Mesenchymal stem cell (in vitro differentiated cells and primary cell): Measurements from ENCODE around the gene IL12RB1.
A peak's percentile ranks its signal among the peaks of the same experiment; 100 is the strongest.

ENCODE experiments used
- DNase-seq: peaks from one replicate; pipeline ENCODE4 v3.0.0-alpha.2; 2013
- H2AFZ ChIP-seq: one replicate; pipeline ENCODE4 v1.6.1; 2013; ENCODE audit warnings: low read depth, mild to moderate bottlenecking, control low read depth, inconsistent platforms, low read length, moderate library complexity
- H2AK5ac ChIP-seq: 2 replicates; pipeline ENCODE4 v1.6.1; 2013; ENCODE audit warnings: low read length, moderate library complexity, mild to moderate bottlenecking, inconsistent platforms; ENCODE audit not compliant: severe bottlenecking
- H2BK120ac ChIP-seq: one replicate; pipeline ENCODE4 v1.6.1; 2013; ENCODE audit warnings: low read depth, mild to moderate bottlenecking, inconsistent platforms, low read length, moderate library complexity
- H2BK12ac ChIP-seq, 2 experiments: one replicate each; pipeline ENCODE4 v1.6.1; 2013; ENCODE audit warnings: inconsistent platforms in 2 of 2, low read length in 2 of 2, mild to moderate bottlenecking in 2 of 2, moderate library complexity in 2 of 2, control low read depth in 1 of 2
- H2BK15ac ChIP-seq: one replicate; pipeline ENCODE4 v1.6.1; 2013; ENCODE audit warnings: mild to moderate bottlenecking, low read depth, inconsistent platforms; ENCODE audit not compliant: poor library complexity, severe bottlenecking
- H2BK5ac ChIP-seq: 2 replicates; pipeline ENCODE4 v1.6.1; 2013; ENCODE audit warnings: low read depth, mild to moderate bottlenecking, low read length, control low read depth, inconsistent platforms; ENCODE audit not compliant: poor library complexity, severe bottlenecking
- H3K14ac ChIP-seq, 2 experiments: one replicate each; pipeline ENCODE4 v1.6.1; 2013; ENCODE audit warnings: inconsistent platforms in 2 of 2, low read length in 2 of 2, control low read depth in 1 of 2, mild to moderate bottlenecking in 1 of 2, moderate library complexity in 1 of 2
- H3K18ac ChIP-seq, 2 experiments: one replicate each; pipeline ENCODE4 v1.6.1; 2013; ENCODE audit warnings: inconsistent platforms in 2 of 2, low read length in 2 of 2, control low read depth in 1 of 2, low read depth in 1 of 2, mild to moderate bottlenecking in 1 of 2
- H3K23ac ChIP-seq, 2 experiments: one replicate each; pipeline ENCODE4 v1.6.1; 2013; ENCODE audit warnings: inconsistent platforms in 2 of 2, low read length in 2 of 2, mild to moderate bottlenecking in 2 of 2, moderate library complexity in 2 of 2, control low read depth in 1 of 2
- H3K27ac ChIP-seq: 2 replicates; pipeline ENCODE4 v1.5.1; 2013; ENCODE audit warnings: mild to moderate bottlenecking, moderate library complexity, low read length, control low read depth, inconsistent platforms; ENCODE audit not compliant: poor library complexity, severe bottlenecking
- H3K27me3 ChIP-seq, 2 experiments: 2 replicates each; pipeline versions ENCODE4 v1.6.1 to v1.7.0; 2013; ENCODE audit warnings: low read length in 2 of 2, mild to moderate bottlenecking in 2 of 2, moderate library complexity in 2 of 2, control low read depth in 1 of 2, inconsistent platforms in 1 of 2; ENCODE audit not compliant: control insufficient read depth in 1 of 2, insufficient read depth in 1 of 2
- H3K36me3 ChIP-seq, 2 experiments: 2 replicates each; pipeline versions ENCODE4 v1.6.1 to v1.7.0; 2013; ENCODE audit warnings: low read length in 2 of 2, control low read depth in 1 of 2, inconsistent platforms in 1 of 2, low read depth in 1 of 2, mild to moderate bottlenecking in 1 of 2; ENCODE audit not compliant: insufficient read depth in 2 of 2, control insufficient read depth in 1 of 2
- H3K4ac ChIP-seq, 2 experiments: one replicate each; pipeline ENCODE4 v1.6.1; 2013; ENCODE audit warnings: inconsistent platforms in 2 of 2, low read length in 2 of 2, mild to moderate bottlenecking in 2 of 2, moderate library complexity in 2 of 2, control low read depth in 1 of 2, low read depth in 1 of 2
- H3K4me1 ChIP-seq: 2 replicates; pipeline ENCODE4 v1.6.1; 2013; ENCODE audit warnings: low read depth, low read length, control low read depth; ENCODE audit not compliant: control insufficient read depth, insufficient read depth
- H3K4me2 ChIP-seq: 2 replicates; pipeline ENCODE4 v1.6.1; 2013; ENCODE audit warnings: low read length, mild to moderate bottlenecking, inconsistent platforms; ENCODE audit not compliant: poor library complexity, severe bottlenecking
- H3K4me3 ChIP-seq, 2 experiments: 2 replicates each; pipeline versions ENCODE4 v1.5.1 to v1.7.0; 2013; ENCODE audit warnings: low read length in 2 of 2, mild to moderate bottlenecking in 2 of 2, control low read depth in 1 of 2, low read depth in 1 of 2; ENCODE audit not compliant: insufficient read depth in 1 of 2
- H3K79me1 ChIP-seq: replicated peaks from 2 replicates; pipeline ENCODE4 v1.6.1; 2013; ENCODE audit warnings: mild to moderate bottlenecking, control low read depth, low read length, inconsistent platforms; ENCODE audit not compliant: poor library complexity, severe bottlenecking
- H3K9ac ChIP-seq: 2 replicates; pipeline ENCODE4 v1.7.0; 2013; ENCODE audit warnings: mild to moderate bottlenecking, low read length, moderate library complexity
- H3K9me3 ChIP-seq: 2 replicates; pipeline ENCODE4 v1.7.0; 2013; ENCODE audit warnings: mild to moderate bottlenecking, low read length; ENCODE audit not compliant: control insufficient read depth
- H4K8ac ChIP-seq: one replicate; pipeline ENCODE4 v1.6.1; 2013; ENCODE audit warnings: inconsistent platforms, mild to moderate bottlenecking, low read length, moderate library complexity
- H4K91ac ChIP-seq: one replicate; pipeline ENCODE4 v1.6.1; 2013; ENCODE audit warnings: mild to moderate bottlenecking, low read length, inconsistent platforms
- WGBS: methylation state at CpG from one replicate; pipeline ENCODE4 v1.1.7; 2013; ENCODE audit warnings: mixed read lengths; 5-methylcytosine and 5-hydroxymethylcytosine counted together

The IL12RB1 gene

DNA sequence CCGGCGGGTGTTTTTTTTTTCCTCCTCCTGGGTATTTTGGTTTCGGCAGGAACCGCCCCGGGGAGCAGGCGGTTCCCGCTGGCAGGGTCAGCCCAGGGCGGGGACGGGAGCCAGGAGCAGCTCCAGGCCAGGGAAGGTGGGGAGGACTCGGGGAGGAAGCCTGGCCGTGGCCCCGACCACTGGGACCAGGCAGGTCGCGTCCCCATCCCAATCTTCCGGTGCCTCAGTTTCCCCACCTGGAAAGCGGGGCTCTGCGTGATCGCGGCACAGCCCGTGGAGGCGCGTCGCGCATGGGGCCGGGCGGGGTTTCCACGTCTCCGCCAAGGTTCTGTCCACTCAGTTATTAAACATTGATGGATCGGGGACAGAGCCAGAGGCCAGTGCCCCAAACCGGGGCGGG is 34.8 kb downstream of the IL12RB1 start:
- H3K36me3 ChIP-seq = no peaks in the 10 kb centered on the region
- no peak overlapping the region for H3K18ac ChIP-seq
- DNase-seq = no peak
- no peak overlapping the region for H3K27ac ChIP-seq
- no peak overlapping the region for H2AFZ ChIP-seq
- no peak overlapping the region for H2BK12ac ChIP-seq
- no peak overlapping the region for H2AK5ac ChIP-seq
- no peaks in the 10 kb centered on the region for H3K9me3 ChIP-seq
- H3K4me3 ChIP-seq = no peak overlapping the region
- no peak overlapping the region for H3K4ac ChIP-seq
- H2BK120ac ChIP-seq = no peak overlapping the region
- H3K79me1 ChIP-seq = no peaks in the 10 kb centered on the region
- H4K8ac ChIP-seq = no peak overlapping the region
- no peaks in the 10 kb centered on the region for H3K4me1 ChIP-seq
- H3K14ac ChIP-seq = no peak overlapping the region
- no peak overlapping the region for H4K91ac ChIP-seq
- no peak overlapping the region for H2BK5ac ChIP-seq
- no peak overlapping the region for H3K4me2 ChIP-seq
- no peak overlapping the region for H3K23ac ChIP-seq
- H2BK15ac ChIP-seq = no peak overlapping the region
- H3K27me3 ChIP-seq = no peaks in the 10 kb centered on the region
- 77% methylated on average over 30 of the region's 31 CpGs for WGBS
- no peak overlapping the region for H3K9ac ChIP-seq

DNA sequence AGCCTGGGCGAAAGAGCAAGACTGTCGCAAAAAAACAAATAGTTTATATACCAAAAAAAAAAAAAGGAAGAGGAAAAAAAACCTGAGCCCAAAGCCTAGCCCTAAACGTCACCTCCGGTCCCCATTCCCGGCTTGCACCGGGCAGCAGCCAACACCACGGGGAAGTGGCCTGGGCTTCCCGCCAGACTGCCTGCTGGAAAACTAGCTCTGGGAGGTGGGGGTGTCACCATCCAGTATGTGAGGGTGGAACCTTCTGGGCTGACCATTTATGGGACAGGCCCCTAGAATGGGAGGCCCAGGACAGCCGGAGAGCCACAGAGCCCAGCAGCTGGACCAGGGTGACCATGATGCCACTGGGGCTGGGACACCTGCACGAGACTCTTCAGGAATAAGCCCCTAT is 37.3 kb downstream of the IL12RB1 start:
- H2BK5ac ChIP-seq = no peak overlapping the region
- no peak overlapping the region for H4K91ac ChIP-seq
- no peaks in the 10 kb centered on the region for H3K79me1 ChIP-seq
- no peak overlapping the region for H3K4me3 ChIP-seq
- no peak overlapping the region for H3K27ac ChIP-seq
- 83% methylated on average over 10 of the region's 10 CpGs for WGBS
- H3K4ac ChIP-seq = no peak overlapping the region
- DNase-seq = no peak
- no peak overlapping the region for H3K9ac ChIP-seq
- H2AK5ac ChIP-seq = no peak overlapping the region
- H3K4me2 ChIP-seq = no peak overlapping the region
- H3K14ac ChIP-seq = no peak overlapping the region
- no peaks in the 10 kb centered on the region for H3K9me3 ChIP-seq
- H3K36me3 ChIP-seq = no peaks in the 10 kb centered on the region
- no peak overlapping the region for H2BK12ac ChIP-seq
- no peak overlapping the region for H2BK15ac ChIP-seq
- no peak overlapping the region for H3K23ac ChIP-seq
- no peaks in the 10 kb centered on the region for H3K27me3 ChIP-seq
- no peak overlapping the region for H2AFZ ChIP-seq
- no peak overlapping the region for H3K18ac ChIP-seq
- H3K4me1 ChIP-seq = peaks cover 11% of the 10 kb centered on the region
- H4K8ac ChIP-seq = no peak overlapping the region
- no peak overlapping the region for H2BK120ac ChIP-seq

- Histone ChIP-seq H3K4me3 (no peak overlapping the region), H3K9ac (no peak overlapping the region), H3K36me3 (no peaks in the 10 kb centered on the region), H2BK15ac (no peak overlapping the region), H3K4me2 (no peak overlapping the region), H3K23ac (peak overlapping the region in 1 of 2 experiments; percentile 26), H4K91ac (no peak overlapping the region), H2BK120ac (no peak overlapping the region), H3K9me3 (peaks cover 2% of the 10 kb centered on the region), H3K4me1 (peaks cover 11% of the 10 kb centered on the region), H2AFZ (no peak overlapping the region), H2BK5ac (no peak overlapping the region), H3K4ac (no peak overlapping the region), H3K18ac (no peak overlapping the region), H3K14ac (no peak overlapping the region), H3K27ac (no peak overlapping the region), H4K8ac (peak overlapping the region; percentile 63), H3K27me3 (peaks cover 0 to 3% of the 10 kb centered on the region in 2 experiments), H3K79me1 (no peaks in the 10 kb centered on the region), H2AK5ac (peak overlapping the region; percentile 45), H2BK12ac (peak overlapping the region in 1 of 2 experiments; percentile 59)
- WGBS = 68% methylated on average over 14 of the region's 14 CpGs
- DNase-seq = peak; percentile 85
Measured at GRCh38 chr19:18046059-18046718, 40.5 kb downstream of the IL12RB1 start.

DNA sequence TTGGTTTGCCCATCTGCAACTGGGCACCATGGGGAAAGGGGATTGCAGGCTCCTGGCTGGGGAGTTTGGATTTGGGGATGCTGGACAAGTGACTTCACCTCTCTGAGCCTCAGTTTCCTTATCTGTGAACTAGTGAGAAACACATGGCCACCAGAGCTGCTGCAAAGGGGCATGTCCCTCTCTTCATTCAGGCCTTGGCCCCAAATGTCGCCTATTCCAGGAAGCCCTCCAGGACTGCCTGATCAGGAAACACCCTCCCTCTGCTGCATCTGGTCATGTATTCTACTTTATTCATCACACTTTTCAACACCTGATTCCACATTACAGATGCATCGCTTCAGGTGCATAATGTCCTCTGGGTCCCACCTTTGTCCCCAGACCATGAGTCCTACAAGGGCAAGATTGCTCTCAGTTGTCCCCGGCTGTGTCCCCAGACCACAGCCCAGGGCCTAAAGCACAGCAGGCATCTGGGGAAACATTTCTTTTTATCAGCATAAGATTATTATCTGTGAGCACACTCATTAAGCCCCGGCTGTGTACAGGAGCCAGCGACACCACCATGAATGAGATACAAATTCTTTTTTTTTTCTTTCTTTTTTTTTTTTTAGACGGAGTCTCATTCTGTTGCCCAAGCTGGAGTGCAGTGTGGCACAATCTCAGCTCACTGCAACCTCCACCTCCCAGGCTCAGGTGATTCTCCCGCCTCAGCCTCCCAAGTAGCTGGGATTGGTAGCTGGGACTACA is 41.3 kb downstream of the IL12RB1 start:
- Histone ChIP-seq H4K8ac (peak overlapping the region; percentile 71), H3K4me2 (peak overlapping the region; percentile 70), H2BK12ac (peak overlapping the region in 1 of 2 experiments; percentile 77), H3K4me3 (peak overlapping the region in 1 of 2 experiments; percentile 72), H3K23ac (no peak overlapping the region), H4K91ac (peak overlapping the region; percentile 47), H3K27ac (no peak overlapping the region), H3K9ac (peak overlapping the region; percentile 81), H3K14ac (no peak overlapping the region), H3K36me3 (no peaks in the 10 kb centered on the region), H3K79me1 (no peaks in the 10 kb centered on the region), H2BK120ac (no peak overlapping the region), H3K18ac (peak overlapping the region; percentile 1 to 6), H3K4me1 (peaks cover 11% of the 10 kb centered on the region), H3K4ac (peak overlapping the region; percentile 39 to 41), H3K9me3 (peaks cover 9% of the 10 kb centered on the region), H2BK15ac (peak overlapping the region; percentile 15), H2BK5ac (no peak overlapping the region), H3K27me3 (peaks cover 5 to 10% of the 10 kb centered on the region in 2 experiments), H2AK5ac (no peak overlapping the region), H2AFZ (peak overlapping the region; percentile 6)
- 87% methylated on average over 7 of the region's 7 CpGs for WGBS
- DNase-seq = no peak
